ENCODE data around the gene TRIM2. TPM values are rescaled to one million over a fixed set of nuclear protein-coding genes. Genes with fewer than 3 reads are reported as not detected.
A peak's percentile ranks its signal among the peaks of the same experiment; 100 is the strongest.

The TRIM2 gene
- total and polyA plus RNA-seq, 8 donors: 49.6 to 88.2 (median 77.7) TPM

DNA sequence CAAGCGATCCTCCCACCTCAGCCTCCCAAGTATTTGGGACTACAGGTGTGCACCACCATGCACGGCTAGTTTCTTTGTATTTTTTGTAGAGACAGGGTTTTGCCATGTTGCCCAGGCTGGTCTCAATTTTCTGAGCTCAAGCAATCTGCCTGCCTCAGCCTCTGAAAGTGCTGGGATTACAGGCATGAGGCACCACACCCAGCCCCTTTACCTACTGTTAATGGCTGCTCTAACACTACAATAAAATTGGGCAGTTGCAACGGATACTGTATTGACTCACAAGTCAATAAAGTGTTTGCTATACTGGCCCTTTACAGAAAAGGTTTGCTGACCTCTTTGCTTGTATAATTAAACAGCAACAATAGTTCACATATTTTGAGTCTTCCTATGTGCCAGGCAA, 41.5 kb downstream of the TRIM2 start:
- intact Hi-C loops (cut with DNase I): no loop called here
- Histone ChIP-seq H3K27ac (no peak overlapping the region), H3K9me3 (no peaks in the 10 kb centered on the region), H3K27me3 (peaks cover 0 to 19% of the 10 kb centered on the region in 2 donors), H3K36me3 (no peaks in the 10 kb centered on the region), H3K4me1 (peaks cover 0 to 20% of the 10 kb centered on the region in 2 donors), H3K4me3 (no peak overlapping the region)
- DNase-seq: no peak
- no peak for ATAC-seq
- TF ChIP-seq, protein P1, sequence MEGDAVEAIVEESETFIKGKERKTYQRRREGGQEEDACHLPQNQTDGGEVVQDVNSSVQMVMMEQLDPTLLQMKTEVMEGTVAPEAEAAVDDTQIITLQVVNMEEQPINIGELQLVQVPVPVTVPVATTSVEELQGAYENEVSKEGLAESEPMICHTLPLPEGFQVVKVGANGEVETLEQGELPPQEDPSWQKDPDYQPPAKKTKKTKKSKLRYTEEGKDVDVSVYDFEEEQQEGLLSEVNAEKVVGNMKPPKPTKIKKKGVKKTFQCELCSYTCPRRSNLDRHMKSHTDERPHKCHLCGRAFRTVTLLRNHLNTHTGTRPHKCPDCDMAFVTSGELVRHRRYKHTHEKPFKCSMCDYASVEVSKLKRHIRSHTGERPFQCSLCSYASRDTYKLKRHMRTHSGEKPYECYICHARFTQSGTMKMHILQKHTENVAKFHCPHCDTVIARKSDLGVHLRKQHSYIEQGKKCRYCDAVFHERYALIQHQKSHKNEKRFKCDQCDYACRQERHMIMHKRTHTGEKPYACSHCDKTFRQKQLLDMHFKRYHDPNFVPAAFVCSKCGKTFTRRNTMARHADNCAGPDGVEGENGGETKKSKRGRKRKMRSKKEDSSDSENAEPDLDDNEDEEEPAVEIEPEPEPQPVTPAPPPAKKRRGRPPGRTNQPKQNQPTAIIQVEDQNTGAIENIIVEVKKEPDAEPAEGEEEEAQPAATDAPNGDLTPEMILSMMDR (IDR thresholded peaks at IDR 0.05): no peak

DNA sequence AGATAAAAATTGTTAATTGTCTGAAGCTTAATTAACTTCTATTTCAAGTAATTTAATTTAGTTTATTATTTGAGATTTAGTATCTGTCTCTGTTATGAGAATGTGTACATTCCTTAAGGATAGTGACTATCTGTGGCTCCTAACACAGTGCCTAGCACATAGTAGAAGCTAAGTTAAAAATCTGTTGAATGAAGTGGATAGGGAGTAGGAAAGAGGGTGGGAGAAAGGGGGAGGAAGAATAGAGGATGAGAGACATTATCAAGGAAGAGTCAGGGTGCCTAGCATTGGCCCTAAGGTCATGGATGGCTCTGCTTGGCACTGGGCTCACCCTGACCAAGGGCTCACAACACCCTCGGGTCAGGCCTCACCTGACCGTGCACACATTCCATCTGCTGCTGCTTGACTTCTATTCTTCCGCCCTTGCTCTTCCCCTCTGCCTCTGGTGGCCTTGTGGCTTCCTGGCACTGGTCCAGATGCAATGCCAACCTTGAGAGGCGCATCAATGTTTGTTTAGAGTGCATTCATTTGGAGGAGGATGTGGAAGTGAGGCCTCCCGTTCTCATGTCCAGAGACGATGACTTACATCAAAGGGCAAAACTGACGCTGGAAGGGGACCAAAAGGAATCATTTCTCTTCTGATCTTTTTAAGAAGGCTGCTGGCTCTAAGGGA, 42.3 kb downstream of the TRIM2 start:
- ATAC-seq (no peak), DNase-seq (no peak)
- H3K4me1 ChIP-seq: peaks cover 0 to 20% of the 10 kb centered on the region in 2 donors
- H3K27me3 ChIP-seq: peaks cover 0 to 19% of the 10 kb centered on the region in 2 donors
- no peak overlapping the region for H3K27ac ChIP-seq
- no peak overlapping the region for H3K4me3 ChIP-seq
- intact Hi-C loops (cut with DNase I): no loop called here
- no peaks in the 10 kb centered on the region for H3K9me3 ChIP-seq
- H3K36me3 ChIP-seq: no peaks in the 10 kb centered on the region
- TF ChIP-seq, protein P1 (IDR thresholded peaks at IDR 0.05): no peak

DNA sequence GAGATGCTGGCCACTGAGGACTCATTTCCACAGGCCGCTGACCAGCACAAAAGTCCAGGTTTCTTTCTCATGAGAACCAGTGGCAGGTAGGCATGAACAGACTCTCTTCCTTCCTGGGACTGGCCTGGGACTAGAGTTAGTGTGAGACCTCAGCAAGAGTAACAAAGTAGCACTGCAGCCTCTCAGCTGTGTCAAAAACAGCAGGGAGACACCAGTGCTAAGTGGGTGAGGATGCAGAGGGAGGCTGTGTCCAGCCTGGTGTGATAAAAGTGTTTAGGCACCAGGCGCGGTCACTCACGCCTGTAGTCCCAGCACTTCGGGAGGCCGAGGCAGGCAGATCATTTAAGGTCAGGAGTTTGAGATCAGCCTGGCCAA, 42.9 kb downstream of the TRIM2 start:
- ATAC-seq: no peak
- TF ChIP-seq, protein P1 (IDR thresholded peaks at IDR 0.05): no peak
- Histone ChIP-seq H3K27me3 (peaks cover 0 to 19% of the 10 kb centered on the region in 2 donors), H3K4me1 (peaks cover 0 to 20% of the 10 kb centered on the region in 2 donors), H3K4me3 (no peak overlapping the region), H3K36me3 (no peaks in the 10 kb centered on the region), H3K27ac (no peak overlapping the region), H3K9me3 (no peaks in the 10 kb centered on the region)
- intact Hi-C loops (cut with DNase I): no loop called here
- no peak for DNase-seq

DNA sequence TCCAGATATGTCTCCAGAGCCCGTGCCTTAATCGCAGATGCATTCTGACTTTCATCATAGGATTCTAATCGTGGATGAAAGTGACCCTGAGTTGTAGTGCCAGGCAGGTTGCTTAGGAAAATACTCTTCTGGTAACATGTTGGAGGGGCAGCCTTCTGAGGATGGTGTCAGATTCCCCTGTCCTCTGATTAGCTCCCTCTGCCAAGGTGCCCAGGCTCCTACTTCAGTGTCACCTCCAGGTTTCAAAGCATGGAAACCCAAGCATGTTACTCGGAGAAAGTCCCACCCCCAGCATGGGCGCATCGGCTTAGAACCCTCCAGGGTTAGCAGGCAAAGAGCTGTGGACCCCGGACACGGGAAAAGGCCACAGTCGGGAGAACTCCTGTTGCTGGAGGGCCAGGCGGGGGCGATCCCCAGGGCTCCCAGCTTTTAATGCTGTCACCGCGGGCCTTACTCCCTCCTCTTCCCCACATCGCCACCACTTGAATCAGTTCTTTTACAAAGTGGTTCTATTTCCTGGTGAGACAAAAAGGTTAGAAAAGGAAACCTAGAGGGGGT, 44.5 kb downstream of the TRIM2 start:
- H3K27me3 ChIP-seq: peaks cover 0 to 19% of the 10 kb centered on the region in 2 donors
- no peaks in the 10 kb centered on the region for H3K36me3 ChIP-seq
- DNase-seq (peak in 1 of 4 donors; percentile 37), ATAC-seq (peak; percentile 40)
- intact Hi-C loops (cut with DNase I): no loop called here
- no peaks in the 10 kb centered on the region for H3K9me3 ChIP-seq
- H3K27ac ChIP-seq: peak overlapping the region in 1 of 2 donors; percentile 66
- peaks cover 0 to 20% of the 10 kb centered on the region in 2 donors for H3K4me1 ChIP-seq
- TF ChIP-seq, protein P1 (IDR thresholded peaks at IDR 0.05): no peak
- peak overlapping the region; percentile 40 to 42 for H3K4me3 ChIP-seq

DNA sequence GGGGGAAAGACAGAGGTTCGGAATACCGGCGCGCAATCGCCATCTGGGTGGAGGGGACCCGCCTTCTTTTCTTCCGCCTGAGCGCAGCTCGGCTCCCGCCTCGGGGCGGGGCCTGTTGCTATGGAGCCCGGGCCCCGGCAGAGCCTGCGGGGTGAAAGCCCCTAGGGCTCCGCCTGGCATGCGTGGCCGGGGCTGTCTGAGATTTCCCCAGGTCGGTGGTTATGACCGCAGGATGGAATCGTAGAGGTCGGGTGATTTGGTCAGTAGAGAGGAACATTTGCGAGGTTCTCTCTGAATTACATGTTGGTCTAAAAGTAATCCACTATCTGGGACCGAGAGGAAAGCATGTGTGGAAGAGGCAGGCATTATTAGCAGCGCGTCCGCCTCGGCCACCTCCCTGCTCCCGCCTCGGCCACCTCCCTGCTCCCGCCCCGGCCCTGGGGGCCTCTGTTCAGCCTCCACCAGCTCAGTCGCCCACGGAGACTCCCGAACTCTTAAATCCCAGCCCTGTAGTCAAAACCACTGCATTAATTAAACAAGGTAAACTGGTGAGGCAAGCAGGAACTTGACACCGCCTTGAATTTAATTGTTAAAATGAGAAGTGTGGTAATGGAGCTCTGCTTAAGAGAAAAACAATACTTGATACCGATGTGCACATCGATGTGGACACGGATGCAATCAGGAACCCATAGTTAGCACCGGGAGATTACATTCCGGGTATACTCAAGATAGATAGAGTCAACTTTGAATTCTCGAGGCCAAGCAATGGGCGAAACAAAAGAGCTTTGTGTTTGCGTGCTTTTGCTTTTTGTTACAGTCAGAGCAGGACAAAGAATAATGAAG, 45.2 kb downstream of the TRIM2 start:
- peaks cover 0 to 19% of the 10 kb centered on the region in 2 donors for H3K27me3 ChIP-seq
- ATAC-seq (peak; percentile 99), DNase-seq (peak; percentile 81 to 92 (median 87))
- H3K27ac ChIP-seq: peak overlapping the region; percentile 46 to 66
- intact Hi-C loops (cut with DNase I): no loop called here
- no peaks in the 10 kb centered on the region for H3K36me3 ChIP-seq
- peaks cover 0 to 20% of the 10 kb centered on the region in 2 donors for H3K4me1 ChIP-seq
- TF ChIP-seq, protein P1 (IDR thresholded peaks at IDR 0.05): no peak
- H3K4me3 ChIP-seq: peak overlapping the region; percentile 40 to 42
- H3K9me3 ChIP-seq: no peaks in the 10 kb centered on the region
